Astrocyte of the cerebellum (primary cell): ENCODE measurements around the gene SUGT1.
A peak's percentile ranks its signal among the peaks of the same experiment; 100 is the strongest.

Source experiments
- DNase-seq: peaks from one replicate; pipeline ENCODE4 v3.0.0-alpha.2; 2011; ENCODE audit warnings: low read depth
- H3K4me3 ChIP-seq: 2 replicates; pipeline ENCODE4 v1.5.1; 2011; ENCODE audit warnings: mild to moderate bottlenecking, low read depth, low read length, moderate library complexity
- in situ Hi-C: cut with HindIII; loops from 2 replicates; pipeline ENCODE4 v1.10.0; 2017; ENCODE audit warnings: low sequenced_read_pairs
- TF ChIP-seq, protein P1 (sequence below): IDR thresholded peaks from 2 replicates; pipeline ENCODE4 v1.5.1; 2012; ENCODE audit warnings: low read length, low read depth, moderate library complexity, mild to moderate bottlenecking; ENCODE audit errors: missing control alignments

The SUGT1 gene

GRCh38 chr13:52650731-52651130 lies 1.9 kb upstream of the SUGT1 start:
- H3K4me3 ChIP-seq = peak overlapping the region; percentile 98
- DNase-seq = no peak
- in situ Hi-C loops = no loop called here
- TF ChIP-seq, protein P1, sequence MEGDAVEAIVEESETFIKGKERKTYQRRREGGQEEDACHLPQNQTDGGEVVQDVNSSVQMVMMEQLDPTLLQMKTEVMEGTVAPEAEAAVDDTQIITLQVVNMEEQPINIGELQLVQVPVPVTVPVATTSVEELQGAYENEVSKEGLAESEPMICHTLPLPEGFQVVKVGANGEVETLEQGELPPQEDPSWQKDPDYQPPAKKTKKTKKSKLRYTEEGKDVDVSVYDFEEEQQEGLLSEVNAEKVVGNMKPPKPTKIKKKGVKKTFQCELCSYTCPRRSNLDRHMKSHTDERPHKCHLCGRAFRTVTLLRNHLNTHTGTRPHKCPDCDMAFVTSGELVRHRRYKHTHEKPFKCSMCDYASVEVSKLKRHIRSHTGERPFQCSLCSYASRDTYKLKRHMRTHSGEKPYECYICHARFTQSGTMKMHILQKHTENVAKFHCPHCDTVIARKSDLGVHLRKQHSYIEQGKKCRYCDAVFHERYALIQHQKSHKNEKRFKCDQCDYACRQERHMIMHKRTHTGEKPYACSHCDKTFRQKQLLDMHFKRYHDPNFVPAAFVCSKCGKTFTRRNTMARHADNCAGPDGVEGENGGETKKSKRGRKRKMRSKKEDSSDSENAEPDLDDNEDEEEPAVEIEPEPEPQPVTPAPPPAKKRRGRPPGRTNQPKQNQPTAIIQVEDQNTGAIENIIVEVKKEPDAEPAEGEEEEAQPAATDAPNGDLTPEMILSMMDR = no peak

DNA sequence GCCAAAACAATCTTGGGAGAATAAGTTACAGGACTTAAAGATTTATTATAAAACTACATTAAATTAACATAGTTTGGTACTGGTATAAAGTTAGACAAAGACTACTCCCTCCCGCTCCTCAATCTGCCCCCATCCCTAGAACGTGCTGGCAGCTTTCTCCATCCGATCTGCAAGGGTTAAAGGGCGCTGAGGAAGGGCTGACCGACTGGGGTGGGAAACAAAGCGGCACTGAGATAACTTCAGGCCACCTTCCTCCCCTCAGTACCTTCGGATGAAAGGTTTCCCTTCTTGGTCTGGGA lies 790 bp upstream of the SUGT1 start:
- TF ChIP-seq, protein P1 = no peak
- peak overlapping the region; percentile 98 for H3K4me3 ChIP-seq
- no peak for DNase-seq
- in situ Hi-C loops = no loop called here

DNA sequence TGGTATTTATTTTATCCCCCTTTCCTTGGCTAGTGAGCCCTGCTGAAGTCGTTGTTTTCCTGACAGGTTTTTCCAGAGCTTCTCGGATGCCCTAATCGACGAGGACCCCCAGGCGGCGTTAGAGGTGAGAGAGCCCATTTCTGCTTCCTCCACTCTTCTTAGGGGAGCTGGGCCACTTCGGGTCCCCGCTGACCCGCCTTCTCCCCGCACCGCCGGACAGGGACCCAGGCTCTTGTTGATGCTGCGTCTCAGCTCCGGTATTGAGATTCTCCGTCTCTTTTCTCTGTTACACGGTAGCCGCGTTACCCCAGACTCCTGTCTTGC lies 306 bp downstream of the SUGT1 start:
- in situ Hi-C loops = no loop called here
- peak overlapping the region; percentile 98 for H3K4me3 ChIP-seq
- no peak for DNase-seq
- TF ChIP-seq, protein P1 = no peak

GRCh38 chr13:52659340-52659739 lies 6.7 kb downstream of the SUGT1 start:
- DNase-seq = no peak
- no peak overlapping the region for H3K4me3 ChIP-seq
- TF ChIP-seq, protein P1 = no peak
- in situ Hi-C loops = no loop called here

DNA sequence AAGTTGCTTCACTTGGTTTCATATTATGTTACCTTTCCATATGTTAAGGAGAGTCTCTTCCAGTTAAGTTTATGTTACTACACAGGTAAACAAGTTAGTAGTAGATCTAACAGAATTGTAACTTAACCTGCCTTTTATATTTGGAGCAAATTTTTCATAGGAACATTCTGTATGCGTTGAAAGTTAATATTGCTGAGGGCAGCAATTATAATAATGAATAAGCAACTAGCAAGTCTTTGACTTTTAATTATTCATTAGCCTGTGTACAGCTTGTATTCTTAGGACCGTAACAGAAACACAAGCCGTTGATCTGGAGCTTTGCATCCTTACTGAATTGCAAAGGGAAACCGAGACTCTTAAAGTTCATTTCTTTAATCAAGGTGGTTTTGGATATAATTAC lies 11.6 kb downstream of the SUGT1 start:
- no peak overlapping the region for H3K4me3 ChIP-seq
- in situ Hi-C loops = no loop called here
- TF ChIP-seq, protein P1 = no peak
- DNase-seq = no peak

- in situ Hi-C loops = no loop called here
- DNase-seq = peak; percentile 5
- TF ChIP-seq, protein P1 = peak; percentile 38
- no peak overlapping the region for H3K4me3 ChIP-seq
These were observed 12.7 kb downstream of the SUGT1 start for GRCh38 chr13:52665325-52665724.

- no peak overlapping the region for H3K4me3 ChIP-seq
- DNase-seq = no peak
- in situ Hi-C loops = no loop called here
- TF ChIP-seq, protein P1 = no peak
These were observed 17.0 kb downstream of the SUGT1 start for GRCh38 chr13:52669677-52670076.
